PFSK-1 (cell line): ENCODE measurements around the gene CREB3L4.
A peak's percentile ranks its signal among the peaks of the same experiment; 100 is the strongest.

Experiments used
- POLR2AphosphoS5 ChIP-seq: IDR thresholded peaks from 2 replicates; pipeline ENCODE4 v1.6.1; 2012; ENCODE audit warnings: low read depth, mild to moderate bottlenecking, control low read depth, low read length, moderate library complexity
- TF ChIP-seq, protein P1 (sequence below), 2 experiments: IDR thresholded peaks; 2 replicates each; pipeline versions ENCODE4 v1.6.1 to v1.8.0; 2011 to 2012; ENCODE audit warnings: low read depth in 2 of 2, low read length in 2 of 2, control low read depth in 1 of 2, inconsistent platforms in 1 of 2, mild to moderate bottlenecking in 1 of 2, moderate library complexity in 1 of 2; ENCODE audit not compliant: insufficient read depth in 1 of 2

GRCh38 chr1:153922076-153922971 lies 45.4 kb upstream of the CREB3L4 start:
- TF ChIP-seq POLR2AphosphoS5: peak; percentile 39; the same call in 1 of the 2 replicates
- TF ChIP-seq, protein P1, sequence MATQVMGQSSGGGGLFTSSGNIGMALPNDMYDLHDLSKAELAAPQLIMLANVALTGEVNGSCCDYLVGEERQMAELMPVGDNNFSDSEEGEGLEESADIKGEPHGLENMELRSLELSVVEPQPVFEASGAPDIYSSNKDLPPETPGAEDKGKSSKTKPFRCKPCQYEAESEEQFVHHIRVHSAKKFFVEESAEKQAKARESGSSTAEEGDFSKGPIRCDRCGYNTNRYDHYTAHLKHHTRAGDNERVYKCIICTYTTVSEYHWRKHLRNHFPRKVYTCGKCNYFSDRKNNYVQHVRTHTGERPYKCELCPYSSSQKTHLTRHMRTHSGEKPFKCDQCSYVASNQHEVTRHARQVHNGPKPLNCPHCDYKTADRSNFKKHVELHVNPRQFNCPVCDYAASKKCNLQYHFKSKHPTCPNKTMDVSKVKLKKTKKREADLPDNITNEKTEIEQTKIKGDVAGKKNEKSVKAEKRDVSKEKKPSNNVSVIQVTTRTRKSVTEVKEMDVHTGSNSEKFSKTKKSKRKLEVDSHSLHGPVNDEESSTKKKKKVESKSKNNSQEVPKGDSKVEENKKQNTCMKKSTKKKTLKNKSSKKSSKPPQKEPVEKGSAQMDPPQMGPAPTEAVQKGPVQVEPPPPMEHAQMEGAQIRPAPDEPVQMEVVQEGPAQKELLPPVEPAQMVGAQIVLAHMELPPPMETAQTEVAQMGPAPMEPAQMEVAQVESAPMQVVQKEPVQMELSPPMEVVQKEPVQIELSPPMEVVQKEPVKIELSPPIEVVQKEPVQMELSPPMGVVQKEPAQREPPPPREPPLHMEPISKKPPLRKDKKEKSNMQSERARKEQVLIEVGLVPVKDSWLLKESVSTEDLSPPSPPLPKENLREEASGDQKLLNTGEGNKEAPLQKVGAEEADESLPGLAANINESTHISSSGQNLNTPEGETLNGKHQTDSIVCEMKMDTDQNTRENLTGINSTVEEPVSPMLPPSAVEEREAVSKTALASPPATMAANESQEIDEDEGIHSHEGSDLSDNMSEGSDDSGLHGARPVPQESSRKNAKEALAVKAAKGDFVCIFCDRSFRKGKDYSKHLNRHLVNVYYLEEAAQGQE (IDR thresholded peaks at IDR 0.05; ENCODE audit: insufficient read depth in 1 of 2, low read depth in 2 of 2, low read length in 2 of 2): no peak
